AG09309 (cell line): ENCODE measurements around the gene SOWAHC.
"Not testable (repeated sequence)": the region's sequence is repeated elsewhere in the genome, so short reads cannot be mapped to it uniquely, and the experiment has no call there.

ENCODE experiments used
- DNase-seq: peaks from one replicate; pipeline ENCODE4 v3.0.0-alpha.2; 2010; ENCODE audit warnings: low read depth
- H3K4me3 ChIP-seq: 2 replicates; pipeline ENCODE4 v1.5.1; 2011; ENCODE audit warnings: mild to moderate bottlenecking, low read depth, low read length, moderate library complexity; ENCODE audit not compliant: control insufficient read depth
- TF ChIP-seq, protein P1 (sequence below): IDR thresholded peaks from 2 replicates; pipeline ENCODE4 v1.5.1; 2011; ENCODE audit warnings: mild to moderate bottlenecking, low read depth, low read length, inconsistent platforms; ENCODE audit not compliant: insufficient read depth, control insufficient read depth; ENCODE audit errors: missing control alignments

The SOWAHC gene, protein sequence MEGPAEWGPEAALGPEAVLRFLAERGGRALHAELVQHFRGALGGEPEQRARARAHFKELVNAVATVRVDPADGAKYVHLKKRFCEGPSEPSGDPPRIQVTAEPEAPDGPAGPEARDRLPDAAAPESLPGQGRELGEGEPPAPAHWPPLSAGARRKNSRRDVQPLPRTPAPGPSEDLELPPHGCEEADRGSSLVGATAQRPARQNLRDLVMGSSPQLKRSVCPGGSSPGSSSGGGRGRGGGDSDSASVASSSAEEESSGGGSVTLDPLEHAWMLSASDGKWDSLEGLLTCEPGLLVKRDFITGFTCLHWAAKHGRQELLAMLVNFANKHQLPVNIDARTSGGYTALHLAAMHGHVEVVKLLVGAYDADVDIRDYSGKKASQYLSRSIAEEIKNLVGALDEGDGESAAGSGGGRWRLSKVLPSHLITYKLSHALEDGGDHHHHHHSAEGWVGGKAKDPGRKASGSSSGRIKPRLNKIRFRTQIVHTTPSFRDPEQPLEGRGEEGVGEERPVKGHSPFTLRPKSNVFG

GRCh38 chr2:109613922-109614714 is at the start of gene SOWAHC, which contains the start of gene SEPTIN10:
TSS of gene SOWAHC (plus strand) at chr2:109614364. CDS start at chr2:109614490, 126 bp downstream.
TSS of gene SEPTIN10 (minus strand) at chr2:109613966. CDS start at chr2:109613827, 139 bp downstream.
- TF ChIP-seq, protein P1, sequence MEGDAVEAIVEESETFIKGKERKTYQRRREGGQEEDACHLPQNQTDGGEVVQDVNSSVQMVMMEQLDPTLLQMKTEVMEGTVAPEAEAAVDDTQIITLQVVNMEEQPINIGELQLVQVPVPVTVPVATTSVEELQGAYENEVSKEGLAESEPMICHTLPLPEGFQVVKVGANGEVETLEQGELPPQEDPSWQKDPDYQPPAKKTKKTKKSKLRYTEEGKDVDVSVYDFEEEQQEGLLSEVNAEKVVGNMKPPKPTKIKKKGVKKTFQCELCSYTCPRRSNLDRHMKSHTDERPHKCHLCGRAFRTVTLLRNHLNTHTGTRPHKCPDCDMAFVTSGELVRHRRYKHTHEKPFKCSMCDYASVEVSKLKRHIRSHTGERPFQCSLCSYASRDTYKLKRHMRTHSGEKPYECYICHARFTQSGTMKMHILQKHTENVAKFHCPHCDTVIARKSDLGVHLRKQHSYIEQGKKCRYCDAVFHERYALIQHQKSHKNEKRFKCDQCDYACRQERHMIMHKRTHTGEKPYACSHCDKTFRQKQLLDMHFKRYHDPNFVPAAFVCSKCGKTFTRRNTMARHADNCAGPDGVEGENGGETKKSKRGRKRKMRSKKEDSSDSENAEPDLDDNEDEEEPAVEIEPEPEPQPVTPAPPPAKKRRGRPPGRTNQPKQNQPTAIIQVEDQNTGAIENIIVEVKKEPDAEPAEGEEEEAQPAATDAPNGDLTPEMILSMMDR, result no peak
- H3K4me3 ChIP-seq, result peak within 1 kb of the TSS; percentile 61
- DNase-seq, result peak; percentile 98

DNA sequence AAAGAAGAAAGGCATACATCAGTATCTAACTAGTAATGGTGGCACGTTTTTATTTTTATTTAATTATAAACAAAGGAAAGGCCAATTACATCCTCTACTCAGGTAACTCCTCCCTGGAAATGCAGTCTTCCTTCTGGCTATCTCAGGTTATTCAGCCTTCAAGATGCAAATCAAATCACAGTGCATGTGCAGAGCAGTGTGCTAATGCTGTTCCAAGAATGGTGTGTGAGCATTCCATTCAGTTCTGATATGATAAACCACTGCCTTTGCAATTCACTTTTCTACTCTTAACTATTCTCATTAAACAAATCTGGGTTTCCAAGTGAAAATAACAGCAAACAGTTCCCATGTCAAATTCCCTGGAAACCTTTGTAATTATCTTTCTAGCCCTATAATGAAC is 38.8 kb upstream of the SOWAHC start:
- TF ChIP-seq, protein P1, result no peak
- DNase-seq, result no peak
- no peak overlapping the region for H3K4me3 ChIP-seq

GRCh38 chr2:109577630-109578029 is 36.5 kb upstream of the SOWAHC start:
- not testable (repeated sequence) for DNase-seq, H3K4me3 ChIP-seq

- DNase-seq, result no peak
- H3K4me3 ChIP-seq, result no peak overlapping the region
- TF ChIP-seq, protein P1, result peak; percentile 12
Observed at GRCh38 chr2:109582928-109583895, 31.0 kb upstream of the SOWAHC start.

GRCh38 chr2:109586687-109587086 is 27.5 kb upstream of the SOWAHC start:
- no peak for DNase-seq
- TF ChIP-seq, protein P1, result no peak
- H3K4me3 ChIP-seq, result no peak overlapping the region

DNA sequence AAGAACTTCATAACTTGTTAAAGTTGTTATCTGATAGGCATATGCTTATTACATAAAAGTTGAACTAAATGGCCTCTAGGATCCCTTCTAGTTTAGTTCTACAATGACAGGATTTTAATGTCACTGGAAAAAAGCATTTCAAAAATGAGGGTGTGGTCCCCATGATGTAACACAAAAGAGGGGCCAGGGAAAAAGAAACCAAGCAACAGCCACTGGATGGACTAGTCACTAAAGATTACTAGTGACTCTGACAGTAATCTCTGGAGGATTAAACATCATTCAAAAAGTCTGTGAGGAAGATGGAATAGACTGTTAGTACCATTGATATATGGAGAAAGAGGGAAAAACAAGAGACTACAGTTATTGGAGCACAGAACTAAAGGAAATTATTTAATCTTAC is 23.0 kb upstream of the SOWAHC start:
- DNase-seq, result no peak
- no peak overlapping the region for H3K4me3 ChIP-seq
- TF ChIP-seq, protein P1, result no peak
